Stimulated activated CD8-positive, alpha-beta memory T cell treated with anti-CD3 and anti-CD28 coated beads, Interleukin-15, amount 100 ng/mL, for 4 hours (primary cell): Measurements from ENCODE around the gene KIF26A.

Source experiments
- DNase-seq, 2 donors: peaks; one replicate each; pipeline ENCODE4 v3.0.0-alpha.2; 2020; ENCODE audit warnings: low read depth in 2 of 2

Gene KIF26A

GRCh38 chr14:104156142-104156541 is 17.8 kb downstream of the KIF26A start:
- DNase-seq = no peak

DNA sequence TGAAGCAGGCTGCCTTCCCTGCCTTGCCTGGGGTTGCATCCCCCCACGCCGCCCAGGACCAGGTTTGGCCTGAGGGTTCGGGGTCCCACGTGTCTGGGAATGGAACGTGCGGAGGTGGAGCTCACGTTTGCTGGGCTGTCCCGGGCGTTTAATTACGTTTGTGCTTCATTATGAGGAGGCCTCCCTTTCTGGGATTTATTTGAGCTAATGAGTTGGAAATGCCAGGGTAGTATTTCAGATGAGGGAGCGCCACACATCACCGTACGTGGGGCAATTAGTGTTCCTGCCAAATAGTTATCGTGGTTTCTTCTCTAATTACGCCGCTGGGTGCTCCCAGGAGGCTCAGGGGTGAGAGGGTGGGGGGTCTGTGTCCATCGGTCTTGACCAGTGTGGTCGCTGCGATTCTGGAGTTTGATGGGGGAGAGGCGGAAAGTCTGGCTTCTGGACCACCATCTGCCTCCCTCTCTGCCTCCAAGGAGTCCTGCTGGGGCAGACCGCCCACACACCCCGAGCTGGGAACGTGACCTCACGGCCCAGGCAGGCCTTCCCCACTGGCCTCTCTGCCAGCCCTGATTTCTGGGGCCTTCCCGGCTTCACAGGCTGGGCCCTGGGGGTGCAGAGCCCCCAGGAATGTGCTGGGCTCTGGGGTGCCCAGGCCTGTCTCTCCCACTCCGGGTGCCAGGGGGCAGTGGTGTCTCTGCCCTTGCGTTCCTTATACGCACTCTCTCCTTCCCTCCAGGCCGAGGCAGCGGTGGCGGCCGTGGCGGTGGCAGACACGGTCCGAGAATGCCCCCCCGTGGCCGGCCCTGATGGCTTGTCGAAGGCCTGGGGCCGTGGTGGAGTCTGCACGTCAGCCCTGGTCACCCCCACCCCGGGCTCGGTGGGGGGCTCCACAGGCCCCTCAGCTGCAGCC is 18.9 kb downstream of the KIF26A start:
- no peak for DNase-seq

GRCh38 chr14:104158827-104159798 is 20.7 kb downstream of the KIF26A start:
- no peak for DNase-seq

DNA sequence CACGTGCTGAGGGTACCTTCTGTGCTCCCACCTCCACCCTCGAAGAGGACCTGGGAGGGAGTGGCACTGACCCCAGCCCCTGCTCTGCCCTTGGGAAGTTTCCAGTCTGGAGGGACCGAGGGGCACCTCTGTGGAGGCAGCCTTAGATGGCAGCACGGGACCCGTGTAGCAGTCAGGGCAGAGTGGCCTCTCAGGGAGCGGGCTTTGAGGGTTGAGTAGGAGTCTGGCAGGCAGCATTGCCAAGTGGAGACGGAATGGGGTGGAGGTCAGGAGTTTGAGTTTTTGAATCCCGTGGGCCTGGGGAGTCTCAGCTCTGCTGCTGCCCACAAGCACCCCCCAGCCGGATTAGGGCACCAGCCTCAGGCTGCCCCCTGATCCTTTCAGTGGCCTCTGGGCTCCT is 21.6 kb downstream of the KIF26A start:
- DNase-seq = no peak

DNA sequence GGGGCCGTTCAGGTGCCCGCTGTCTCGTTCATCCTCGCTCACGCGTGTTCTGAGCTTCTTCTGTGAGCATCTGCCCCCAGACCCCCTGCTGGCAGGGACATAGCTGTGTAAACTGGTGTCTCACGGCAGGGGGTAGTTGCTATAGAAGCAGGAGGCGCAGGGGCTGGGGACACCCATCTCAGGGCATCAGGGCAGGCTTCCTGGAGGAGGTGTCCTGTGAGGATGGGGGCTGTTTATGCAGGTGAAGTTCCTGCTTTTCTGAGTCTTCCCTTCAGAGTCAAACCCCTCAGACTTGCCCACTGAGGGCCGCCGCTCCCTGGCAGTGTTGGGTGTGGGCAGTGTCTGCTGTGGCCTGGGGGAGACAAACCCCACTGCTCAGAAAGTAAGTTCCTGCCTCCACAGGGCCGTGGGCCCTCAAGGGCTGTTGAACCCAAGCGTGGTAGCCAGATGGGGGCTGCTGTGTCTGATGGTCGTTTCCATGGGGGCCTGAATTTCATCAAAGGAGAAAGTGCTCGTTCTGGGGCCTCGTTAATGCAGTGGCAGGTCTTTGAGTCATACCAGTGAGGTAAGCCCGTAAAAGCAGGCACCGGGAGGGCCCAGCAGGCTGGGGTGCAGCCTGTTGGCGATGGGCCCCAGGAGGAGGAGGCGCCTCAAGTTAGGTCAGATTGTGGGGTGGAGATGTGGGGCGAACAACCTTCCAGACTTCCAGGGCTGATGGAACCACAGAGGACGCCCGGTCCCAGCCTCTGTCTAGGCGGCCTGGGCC is 23.4 kb downstream of the KIF26A start:
- DNase-seq = no peak

GRCh38 chr14:104162495-104162894 is 24.1 kb downstream of the KIF26A start:
- no peak for DNase-seq

- DNase-seq = no peak
These were observed 25.2 kb downstream of the KIF26A start for GRCh38 chr14:104163541-104163940.

DNA sequence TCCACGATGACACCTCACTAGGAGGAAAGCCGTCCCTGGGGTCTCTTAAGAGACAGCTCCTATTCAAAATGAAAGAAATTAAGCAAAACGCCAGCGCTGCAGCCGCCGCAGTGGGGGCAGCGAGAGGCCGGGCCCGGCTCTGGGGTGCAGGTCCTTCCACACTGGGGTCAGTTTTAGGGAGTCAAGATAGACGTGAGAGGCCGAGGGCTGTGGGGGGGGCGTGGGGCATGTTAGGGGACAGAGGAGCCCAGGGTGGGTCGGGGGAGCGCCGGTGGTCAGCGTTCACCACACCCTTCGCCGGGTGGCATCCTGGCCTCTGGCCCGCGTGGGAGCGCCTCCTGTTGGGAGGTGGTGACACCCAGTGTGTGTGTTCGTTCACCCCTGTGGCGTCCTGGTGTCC is 25.7 kb downstream of the KIF26A start:
- no peak for DNase-seq

DNA sequence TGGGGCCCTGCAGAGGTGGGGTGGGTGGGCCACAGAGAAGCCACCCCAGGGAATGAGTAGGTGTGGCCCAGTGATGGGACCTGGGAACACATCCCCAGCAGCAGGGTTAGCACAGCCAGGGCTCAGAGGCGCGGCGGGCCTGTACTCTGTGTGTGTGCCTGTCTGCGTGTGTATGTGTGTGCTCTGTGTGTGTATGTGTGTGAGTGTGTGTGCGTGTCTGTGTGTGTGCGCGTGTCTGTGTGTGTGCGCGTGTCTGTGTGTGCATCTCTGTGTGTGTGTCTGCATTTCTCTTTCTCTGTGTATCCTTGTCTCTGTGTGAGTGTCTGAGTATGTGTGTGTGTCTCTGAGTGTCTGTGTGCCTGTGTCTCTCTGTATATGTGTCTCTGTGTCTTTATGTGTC is 26.1 kb downstream of the KIF26A start:
- no peak for DNase-seq

GRCh38 chr14:104166698-104167097 is 28.3 kb downstream of the KIF26A start:
- DNase-seq = no peak

DNA sequence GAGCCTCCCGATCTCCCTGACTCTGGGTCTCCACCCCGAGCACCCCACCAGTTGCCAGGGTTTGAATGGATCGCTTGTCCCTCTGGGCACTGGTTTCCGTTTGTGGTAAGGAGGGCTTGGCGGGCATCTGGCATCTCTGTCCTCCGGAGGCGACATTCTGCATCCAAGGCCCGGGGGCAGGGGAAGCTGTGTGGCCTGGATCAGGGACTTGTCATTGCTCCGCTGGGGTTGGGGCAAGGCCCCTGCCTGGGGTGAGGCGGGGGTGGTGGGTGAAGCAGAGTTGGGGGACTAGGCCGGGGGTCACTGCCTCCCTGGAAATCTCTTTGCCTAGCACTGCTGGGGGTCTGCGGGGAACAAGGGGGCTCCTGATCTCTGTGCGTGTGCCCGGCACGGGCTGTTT is 30.2 kb downstream of the KIF26A start:
- DNase-seq = no peak

DNA sequence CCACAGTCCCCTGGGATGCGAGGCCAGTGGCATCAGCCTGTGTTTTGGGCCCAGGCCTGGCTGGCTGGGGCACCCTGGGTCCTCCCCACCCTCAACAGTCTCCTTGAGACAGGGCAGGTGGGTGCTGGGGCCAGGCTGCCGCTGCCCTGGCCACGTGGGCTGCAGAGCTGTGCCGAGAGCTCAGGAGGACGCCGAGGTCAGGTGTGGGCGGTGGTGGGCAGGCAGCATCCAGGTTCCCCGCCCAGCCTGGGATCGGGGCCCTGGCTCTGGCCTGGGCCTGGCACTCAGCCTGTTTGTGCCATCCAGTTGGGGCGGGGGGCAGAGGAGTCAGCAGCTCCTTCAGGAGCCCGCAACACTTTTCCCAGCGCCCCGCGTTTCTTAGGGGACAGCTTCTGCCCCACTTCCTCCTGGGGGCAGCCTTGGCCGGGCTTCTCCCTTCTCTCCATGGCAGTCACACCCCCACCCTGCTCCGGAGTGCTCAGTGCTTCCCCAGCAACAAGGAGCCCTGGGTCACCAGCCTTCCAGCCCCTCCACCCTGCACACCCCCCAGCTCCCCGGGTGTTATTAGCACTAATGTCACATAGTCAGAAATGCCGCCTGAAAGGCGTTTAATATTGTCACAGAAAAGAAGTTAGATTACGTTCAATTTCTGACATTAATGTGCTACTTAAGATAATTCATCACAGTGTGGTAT is 30.8 kb downstream of the KIF26A start:
- no peak for DNase-seq

DNA sequence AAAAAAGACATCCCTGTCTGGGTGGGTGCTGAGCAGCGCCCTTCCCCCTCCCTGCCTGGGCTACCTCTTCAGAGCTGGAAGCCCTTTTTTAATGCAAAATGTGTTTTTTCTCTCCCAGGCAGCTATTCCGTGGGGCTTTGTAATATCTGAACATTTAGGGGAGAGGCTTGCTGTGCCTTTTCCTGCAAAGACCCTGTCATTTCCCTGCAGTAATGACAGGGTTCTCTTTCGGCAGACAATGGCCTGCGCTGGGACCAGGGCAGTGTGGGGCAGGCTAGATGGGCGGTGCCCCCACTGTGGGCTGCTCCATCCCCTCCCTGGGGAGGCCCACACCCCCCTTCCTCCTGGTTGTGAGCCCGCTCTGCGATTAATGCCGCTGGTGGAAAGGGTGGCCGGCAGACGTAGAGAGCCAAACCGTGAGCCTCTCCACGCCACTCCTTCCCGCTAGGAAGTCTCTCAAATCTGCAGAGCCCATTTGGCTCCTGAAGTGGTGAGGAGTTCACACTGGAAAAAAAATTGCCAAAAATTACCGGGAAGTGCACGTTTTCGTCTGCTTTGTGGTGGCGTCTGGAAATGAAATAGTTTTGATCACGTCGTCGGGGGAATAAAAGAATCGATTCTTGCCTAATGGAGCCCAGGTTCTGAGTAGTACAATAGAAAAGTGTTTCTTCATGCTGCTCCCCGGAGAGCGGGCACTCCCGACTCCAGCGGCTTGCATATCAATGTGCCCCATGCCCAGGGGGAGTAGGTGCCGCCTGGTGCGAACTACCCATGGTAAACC is 31.5 kb downstream of the KIF26A start:
- no peak for DNase-seq

DNA sequence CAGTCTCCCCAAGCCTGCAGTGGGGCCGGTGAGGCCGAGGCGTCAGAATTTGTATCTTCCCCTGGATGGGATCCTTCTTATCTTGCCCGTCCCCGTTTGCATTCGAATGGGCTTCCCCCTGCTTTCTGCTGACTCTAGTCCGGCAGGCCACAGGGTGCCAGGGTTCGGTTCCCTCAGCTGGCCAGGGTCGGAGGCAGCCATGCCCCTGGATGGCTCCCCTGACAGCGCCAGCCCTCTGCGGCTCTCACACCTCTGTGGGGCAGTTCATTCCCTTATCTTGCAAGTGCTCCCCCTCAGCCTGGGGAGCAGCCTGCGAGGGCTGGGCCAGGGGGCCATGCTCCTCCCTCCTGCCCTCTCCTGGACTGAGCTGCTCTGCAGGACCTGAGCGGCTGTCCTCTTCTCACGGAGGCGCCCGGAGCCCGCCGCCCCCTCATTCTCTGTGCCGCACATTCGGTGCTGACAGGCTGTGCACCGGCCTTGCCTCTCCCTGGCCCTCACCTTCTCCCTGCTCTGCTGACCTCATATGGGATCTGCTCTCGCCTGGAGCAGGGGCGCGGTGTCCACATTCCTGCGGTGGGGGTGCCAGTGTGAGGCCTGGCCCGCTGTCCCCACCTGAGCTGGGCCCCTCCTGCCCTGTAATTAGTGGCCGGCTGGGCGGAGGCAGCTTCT is 32.8 kb downstream of the KIF26A start:
- no peak for DNase-seq

DNA sequence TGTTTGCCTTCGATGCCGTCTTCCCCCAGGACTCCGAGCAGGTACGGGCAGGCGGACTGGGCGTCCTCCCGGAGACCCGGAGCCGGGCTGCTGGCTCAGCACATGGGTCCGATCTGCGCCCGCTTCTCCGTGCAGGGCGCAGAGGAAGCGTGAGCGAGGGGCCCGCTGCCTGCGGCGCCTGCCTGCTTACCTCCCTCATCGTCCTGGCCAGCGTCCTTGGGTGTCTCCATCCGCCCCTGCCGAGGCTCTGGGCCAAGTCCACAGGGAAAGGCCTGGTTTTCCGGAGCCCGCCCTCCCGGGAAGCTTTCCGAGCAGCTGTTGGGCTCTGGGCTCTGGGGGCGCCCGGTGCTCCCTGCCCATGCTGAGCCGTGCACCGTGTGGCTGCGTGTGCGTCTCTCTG is 33.5 kb downstream of the KIF26A start:
- DNase-seq = no peak

- no peak for DNase-seq
These were observed 34.0 kb downstream of the KIF26A start for GRCh38 chr14:104172349-104172748.

DNA sequence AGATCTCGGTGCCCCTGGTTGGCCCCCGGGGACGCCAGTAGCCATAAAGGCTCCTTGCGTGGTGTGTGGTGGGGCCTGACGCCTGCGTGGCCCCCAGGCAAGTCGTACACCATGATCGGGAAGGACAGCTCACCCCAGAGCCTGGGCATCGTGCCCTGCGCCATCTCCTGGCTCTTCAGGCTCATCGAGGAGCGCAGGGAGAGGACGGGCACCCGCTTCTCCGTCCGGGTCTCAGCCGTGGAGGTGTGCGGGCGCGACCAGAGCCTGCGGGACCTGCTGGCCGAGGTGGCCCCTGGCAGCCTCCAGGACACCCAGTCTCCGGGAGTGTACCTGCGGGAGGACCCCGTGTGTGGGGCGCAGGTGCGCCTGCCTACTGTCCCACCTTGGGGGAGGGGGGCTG is 34.5 kb downstream of the KIF26A start:
- DNase-seq = no peak

GRCh38 chr14:104174051-104174450 is 35.7 kb downstream of the KIF26A start:
- DNase-seq = no peak

- no peak for DNase-seq
These were observed 36.7 kb downstream of the KIF26A start for GRCh38 chr14:104175041-104175440.

GRCh38 chr14:104175811-104176210 is 37.4 kb downstream of the KIF26A start:
- DNase-seq = no peak
